NT2/D1 (cell line): ENCODE results near the gene NUF2.

ENCODE experiments used
- SUZ12 ChIP-seq: IDR thresholded peaks from 2 replicates; pipeline ENCODE4 v1.6.1; 2011; ENCODE audit not compliant: insufficient read length, insufficient read depth; ENCODE audit errors: extremely low read depth
- YY1 ChIP-seq: IDR thresholded peaks from 2 replicates; pipeline ENCODE4 v1.6.1; 2011; ENCODE audit not compliant: insufficient read length, insufficient read depth
- ZNF274 ChIP-seq: IDR thresholded peaks from 2 replicates; pipeline ENCODE4 v1.6.1; 2011; ENCODE audit warnings: mild to moderate bottlenecking, low read depth, low read length

- TF ChIP-seq ZNF274 (no peak), YY1 (no peak), SUZ12 (no peak)
Observed at GRCh38 chr1:163337631-163338030, 15.9 kb downstream of the NUF2 start.
